ENCODE data around the gene HNRNPL.
"Not testable (repeated sequence)": the region's sequence is repeated elsewhere in the genome, so short reads cannot be mapped to it uniquely, and the experiment has no call there.

HNRNPL gene

DNA sequence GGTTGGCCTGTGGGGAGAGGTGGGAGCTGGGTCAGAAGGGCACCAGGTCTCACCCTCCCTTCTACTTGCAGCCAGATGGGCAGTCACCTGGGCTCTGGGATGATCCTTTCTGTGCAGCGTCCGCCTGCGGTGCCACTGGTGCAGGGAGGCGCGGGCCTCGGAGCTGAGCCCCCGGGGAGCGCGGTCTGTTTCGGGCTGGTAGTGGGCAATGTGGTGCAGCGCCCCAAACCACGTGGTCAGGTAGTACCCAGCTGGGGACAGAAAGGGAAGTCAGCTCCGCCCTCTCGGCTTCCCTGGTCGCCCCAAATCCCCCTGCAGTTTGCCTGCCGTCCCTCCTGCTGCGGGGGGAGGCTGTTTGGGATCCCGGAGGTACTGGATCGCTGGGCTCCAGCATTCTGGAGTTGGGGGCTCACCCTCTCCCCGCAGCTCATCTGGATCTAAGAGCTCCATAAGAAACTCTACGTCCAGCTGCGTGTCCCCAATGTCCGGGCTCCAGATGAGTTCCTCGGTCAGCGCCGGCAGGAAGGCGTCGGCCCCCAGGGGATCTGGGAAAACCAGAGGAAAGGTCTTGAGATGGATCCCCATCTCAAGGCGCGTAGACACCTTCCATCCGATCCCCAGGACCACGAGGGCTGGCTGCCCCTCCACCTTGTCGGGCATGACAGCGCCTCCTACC is 19.5 kb upstream of the HNRNPL start:
- DNase-seq: peak; percentile 64

DNA sequence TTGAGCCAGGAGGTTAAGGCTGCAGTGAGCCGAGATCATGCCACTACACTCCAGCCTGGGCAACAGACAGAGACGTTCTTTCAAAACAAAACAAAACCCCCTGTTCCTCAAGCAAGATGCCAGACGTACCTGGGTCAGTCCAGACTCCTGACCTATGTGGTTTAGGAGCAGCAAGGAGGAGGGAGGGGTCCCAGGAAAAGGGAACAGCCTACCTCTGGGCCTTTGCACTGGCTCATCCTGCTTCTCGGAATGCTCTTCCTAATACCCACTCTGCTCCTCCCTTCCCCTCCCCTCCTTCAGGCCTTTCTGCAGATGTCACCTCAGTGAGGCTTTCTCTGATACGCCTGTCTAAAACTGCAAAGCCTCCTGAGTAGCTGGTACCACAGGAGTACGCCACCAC is 18.8 kb upstream of the HNRNPL start:
- no peak for DNase-seq

DNA sequence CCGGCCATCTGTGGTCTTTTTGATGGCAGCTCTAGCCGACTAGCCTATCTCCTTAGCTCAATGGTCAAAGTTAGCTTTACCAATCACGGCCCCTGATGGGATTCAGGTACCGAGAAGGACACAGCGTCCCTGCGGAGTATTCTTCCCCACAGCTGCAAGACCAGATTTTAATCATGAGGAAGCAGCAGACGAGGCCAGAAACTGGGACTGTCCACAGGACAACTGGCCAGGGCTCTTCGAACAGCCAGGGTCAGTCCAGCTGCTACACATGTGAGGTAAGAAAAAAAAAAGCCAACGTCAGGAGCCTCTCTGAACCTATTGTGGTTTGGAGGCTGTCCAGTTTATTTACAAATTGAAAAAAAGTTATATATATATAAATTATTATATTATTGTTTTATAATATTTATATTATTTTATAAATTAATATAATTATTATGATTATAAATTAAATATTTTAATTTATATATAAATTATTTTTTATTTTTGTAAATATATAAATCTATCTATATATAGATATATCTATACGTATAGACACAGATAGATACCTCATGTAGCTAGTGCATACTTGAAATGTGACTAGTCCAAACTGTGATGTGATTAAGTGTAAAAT is 17.5 kb upstream of the HNRNPL start:
- no peak for DNase-seq

DNA sequence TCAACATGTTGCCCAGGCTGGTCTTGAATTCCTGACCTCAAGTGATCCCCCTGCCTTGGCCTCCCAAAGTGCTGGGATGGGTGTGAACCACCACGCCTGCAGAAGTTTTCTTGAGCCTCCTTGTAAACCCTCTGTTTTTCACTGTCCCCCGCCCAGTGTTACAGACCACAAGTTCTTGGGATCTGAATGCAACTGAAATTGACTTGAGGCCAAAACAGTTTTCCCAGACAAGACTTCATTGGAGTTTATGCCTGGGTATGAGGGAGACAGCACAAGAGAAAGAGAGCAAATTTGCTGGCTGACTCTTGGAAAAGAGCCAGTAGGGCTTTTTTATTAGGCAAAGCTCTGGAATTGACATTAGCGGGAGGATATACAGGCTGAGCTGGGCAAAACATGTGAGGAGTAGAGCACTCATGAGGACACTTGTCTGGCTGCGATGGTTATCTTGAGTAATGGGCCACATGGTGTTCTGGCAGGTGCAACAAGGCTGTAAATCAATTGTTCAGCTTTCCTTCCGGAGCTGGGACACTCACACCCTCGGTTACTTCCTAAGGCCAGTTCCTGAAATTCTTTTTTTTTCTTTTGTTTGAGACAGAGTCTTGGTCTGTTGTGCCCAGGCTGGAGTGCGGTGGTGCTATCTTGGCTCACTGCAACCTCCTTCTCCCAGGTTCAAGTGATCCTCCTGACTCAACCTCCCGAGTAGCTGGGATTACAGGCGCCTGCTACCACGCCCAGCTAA is 12.7 kb upstream of the HNRNPL start:
- no peak for DNase-seq

DNA sequence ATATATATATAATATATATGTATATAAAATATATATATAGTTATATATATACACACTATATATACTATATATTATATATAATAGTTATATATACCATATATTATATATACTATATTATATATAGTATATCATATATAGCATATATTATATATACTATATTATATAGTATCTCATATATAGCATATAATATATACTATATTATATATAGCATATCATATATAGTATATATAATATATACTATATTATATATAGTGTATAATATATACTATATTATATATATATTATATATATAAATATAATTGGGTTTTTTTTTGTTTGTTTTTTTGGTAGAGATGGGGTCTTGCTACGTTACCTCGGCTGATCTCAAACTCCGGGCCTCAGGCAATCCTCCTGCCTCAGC is 11.6 kb upstream of the HNRNPL start:
- no peak for DNase-seq

DNA sequence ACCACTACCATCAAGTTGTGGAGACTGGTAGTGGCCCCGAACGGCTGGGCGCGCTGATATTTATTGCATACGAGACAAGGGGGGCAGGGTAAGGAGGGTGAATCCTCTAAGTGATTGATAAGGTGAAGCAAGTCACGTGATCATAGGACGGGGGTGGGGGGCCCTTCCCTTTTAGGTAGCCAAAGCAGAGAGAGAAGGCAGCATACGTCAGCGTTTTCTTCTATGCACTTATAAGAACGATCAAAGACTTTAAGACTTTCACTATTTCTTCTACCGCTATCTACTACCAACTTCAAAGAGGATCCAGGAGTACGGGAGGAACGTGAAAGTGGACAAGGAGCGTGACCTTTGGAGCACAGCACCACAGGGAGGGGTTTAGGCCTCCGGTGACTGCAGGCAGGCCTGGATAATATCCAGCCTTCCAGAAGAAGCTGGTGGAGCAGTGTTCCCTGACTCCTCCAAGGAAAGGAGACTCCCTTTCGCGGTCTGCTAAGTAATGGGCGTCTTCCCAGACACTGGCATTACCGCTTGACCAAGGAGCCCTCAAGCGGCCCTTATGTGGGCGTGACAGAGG is 9.9 kb upstream of the HNRNPL start:
- DNase-seq: not testable (repeated sequence)

DNA sequence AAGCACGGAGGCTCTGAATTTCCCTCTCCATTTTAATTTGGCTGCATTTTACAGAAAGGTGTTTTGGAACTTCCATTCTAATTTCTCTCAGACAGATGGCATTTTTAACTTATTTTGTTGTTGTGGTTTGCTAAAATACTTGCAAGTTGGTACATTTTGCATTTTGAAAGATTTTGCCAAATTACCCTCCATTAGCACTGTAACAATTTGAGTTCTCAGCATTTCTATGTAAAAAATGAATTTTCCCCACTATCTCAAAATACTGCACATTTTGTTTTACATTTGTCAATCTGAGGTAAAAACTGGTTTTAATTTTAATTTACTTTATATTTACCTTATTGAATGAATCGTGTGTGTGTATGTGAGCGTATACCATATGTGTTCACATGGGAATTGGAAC is 7.0 kb upstream of the HNRNPL start:
- DNase-seq: no peak

DNA sequence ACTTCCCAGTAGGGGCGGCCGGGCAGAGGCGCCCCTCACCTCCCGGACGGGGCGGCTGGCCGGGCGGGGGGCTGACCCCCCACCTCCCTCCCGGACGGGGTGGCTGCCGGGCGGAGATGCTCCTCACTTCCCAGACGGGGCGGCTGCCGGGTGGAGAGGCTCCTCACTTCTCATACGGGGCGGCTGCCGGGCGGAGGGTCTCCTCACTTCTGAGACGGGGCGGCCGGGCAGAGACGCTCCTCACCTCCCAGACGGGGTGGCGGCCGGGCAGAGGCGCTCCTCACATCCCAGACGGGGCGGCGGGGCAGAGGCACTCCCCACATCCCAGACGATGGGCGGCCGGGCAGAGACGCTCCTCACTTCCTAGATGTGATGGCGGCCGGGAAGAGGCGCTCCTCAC is 6.0 kb upstream of the HNRNPL start:
- DNase-seq: not testable (repeated sequence)

DNA sequence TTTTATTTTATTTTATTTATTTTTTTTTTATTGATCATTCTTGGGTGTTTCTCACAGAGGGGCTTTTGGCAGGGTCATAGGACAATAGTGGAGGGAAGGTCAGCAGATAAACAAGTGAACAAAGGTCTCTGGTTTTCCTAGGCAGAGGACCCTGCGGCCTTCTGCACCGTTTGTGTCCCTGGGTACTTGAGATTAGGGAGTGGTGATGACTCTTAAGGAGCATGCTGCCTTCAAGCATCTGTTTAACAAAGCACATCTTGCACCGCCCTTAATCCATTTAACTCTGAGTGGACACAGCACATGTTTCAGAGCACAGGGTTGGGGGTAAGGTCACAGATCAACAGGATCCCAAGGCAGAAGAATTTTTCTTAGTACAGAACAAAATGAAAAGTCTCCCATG is 5.2 kb upstream of the HNRNPL start:
- DNase-seq: not testable (repeated sequence)

DNA sequence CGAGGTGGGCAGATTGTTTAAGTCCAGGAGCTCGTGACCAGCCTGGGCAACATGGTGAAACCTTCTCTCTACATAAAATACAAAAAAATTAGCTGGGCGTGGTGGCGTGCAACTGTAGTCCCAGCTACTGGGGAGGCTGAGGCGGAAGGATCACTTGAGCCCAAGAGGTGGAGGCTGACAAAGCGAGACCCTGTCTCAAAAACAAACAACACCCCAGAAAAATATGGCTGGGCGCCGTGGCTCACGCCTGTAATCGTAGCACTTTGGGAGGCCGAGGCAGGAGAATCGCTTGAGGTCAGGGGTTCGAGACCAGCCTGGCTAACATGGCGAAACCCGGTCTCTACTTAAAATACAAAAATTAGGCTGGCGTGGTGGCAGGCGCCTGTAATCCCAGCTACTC is 3.4 kb upstream of the HNRNPL start:
- no peak for DNase-seq

DNA sequence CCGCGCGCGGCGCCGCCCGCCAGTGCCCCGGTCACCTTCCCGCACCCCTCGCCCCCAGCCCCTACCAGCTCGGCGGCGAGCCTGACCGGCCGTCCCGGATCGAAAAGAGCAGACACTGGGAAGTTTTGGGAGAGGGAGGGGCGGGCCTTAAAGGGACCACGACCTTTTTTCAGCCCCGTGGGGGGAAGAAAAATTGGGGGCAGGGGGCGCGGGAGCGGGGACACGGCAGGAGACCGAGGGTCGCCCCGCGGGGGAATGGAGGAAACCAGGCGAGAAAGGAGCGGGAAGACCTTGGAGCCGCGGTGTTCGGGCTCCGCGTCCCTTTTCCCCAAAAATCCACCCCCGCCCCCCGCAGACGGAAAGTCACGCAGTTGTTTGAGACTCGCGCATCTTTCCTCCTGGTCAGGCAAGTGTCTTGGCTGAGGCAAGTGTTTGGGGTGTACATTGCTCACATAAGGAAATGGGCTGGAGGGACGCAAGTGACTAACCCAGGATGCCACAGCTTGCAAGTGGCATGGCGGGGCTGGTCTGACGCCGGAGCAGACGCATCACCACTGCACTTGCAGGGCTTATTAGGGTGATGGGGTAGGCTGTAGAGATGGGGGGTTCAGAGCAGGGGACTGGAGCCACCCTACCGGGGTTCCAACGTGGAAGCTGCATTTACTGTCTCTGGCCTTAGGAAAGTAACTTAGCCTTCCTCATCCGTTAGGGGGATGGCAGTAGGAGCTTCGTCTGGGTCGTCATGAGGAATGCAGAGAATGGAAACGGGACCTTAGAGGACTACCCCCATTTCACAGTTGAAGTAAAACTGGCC is 2.7 kb upstream of the HNRNPL start:
- DNase-seq: peak; percentile 77

DNA sequence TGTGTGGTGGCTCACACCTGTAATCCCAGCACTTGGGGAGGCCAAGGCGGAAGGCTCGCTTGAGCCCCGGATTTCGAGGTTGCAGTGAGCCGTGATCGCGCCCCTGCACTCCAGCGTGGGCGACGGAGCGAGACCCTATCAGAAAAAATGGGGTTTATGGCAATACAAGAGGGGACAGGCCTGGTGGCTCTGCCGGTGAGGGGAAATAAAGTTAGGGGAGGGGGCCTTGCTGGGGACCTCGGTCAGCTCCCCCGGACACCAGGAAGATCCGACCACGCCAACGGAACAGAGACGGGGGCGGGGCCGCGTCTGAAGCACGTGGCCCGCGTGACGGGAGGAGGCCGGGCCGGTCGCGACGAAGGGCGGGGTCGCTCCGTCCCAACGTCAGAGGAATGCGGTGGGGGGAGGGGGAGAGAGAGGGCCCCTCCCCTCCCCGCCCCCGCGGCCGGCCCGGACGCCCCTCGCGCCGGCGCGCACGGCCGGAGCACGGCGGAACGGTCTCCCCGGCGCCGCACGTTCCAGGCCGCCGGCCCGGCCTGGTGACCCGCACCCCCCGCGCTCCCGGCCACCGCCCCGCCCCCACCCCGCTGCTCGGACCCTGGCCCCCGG is 1.9 kb upstream of the HNRNPL start:
- peak; percentile 96 for DNase-seq

DNA sequence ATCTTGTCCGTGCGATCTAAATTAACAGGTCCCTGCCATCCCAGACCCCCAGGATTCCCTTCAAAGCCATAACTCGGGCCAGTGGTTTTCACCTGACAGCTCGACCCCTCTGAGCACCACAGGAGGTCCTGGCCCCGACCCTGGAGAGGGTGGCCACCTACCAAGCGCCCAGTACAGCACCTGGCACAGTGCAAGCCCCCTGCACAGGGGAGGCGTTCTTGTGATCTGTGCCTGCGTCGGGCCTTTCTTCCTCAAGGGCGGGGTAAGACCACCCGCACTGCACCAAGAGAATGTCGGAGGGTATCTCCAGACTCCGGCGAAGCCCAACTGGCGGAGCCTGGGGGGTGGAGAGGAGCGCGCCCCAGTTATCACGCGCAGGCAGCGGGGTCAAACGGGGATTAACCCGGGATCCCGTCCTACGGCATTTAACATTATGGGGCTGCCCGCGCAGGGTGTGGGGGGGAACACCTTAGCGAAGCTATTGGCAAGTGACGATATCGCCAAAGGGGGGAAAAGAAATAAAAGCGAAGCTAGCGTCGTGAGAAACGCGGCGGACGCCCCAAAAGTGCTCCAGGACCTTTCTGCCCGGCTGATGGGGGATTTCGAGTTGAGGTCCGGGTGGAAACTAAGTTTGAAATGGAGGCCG is 1.3 kb upstream of the HNRNPL start:
- DNase-seq: no peak

DNA sequence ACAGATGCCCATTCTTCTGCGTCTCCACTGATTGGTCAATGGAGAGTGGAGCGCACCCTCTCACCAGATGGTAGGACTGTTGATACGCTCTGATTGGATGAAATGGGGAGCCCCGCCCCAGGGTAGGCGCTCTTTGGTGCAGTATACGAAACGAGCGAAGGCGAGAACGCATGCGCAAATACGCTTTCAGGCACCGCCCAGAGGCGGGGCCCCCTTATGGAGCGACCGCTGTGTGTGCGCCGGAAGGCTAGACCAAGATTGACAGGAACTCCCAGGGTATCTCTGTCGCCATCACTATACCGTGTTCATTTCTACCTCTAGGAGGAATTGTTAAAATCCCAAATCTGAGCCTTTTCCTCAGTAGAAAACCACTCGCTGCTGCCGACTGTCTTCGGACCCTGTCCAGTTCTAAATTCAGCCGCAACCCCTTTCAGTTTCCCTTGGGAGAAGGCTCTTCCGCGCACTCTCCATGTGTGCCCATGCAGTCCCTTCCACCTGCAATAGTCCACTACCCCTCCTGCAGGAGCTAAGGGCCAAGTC is 720 bp upstream of the HNRNPL start:
- no peak for DNase-seq

DNA sequence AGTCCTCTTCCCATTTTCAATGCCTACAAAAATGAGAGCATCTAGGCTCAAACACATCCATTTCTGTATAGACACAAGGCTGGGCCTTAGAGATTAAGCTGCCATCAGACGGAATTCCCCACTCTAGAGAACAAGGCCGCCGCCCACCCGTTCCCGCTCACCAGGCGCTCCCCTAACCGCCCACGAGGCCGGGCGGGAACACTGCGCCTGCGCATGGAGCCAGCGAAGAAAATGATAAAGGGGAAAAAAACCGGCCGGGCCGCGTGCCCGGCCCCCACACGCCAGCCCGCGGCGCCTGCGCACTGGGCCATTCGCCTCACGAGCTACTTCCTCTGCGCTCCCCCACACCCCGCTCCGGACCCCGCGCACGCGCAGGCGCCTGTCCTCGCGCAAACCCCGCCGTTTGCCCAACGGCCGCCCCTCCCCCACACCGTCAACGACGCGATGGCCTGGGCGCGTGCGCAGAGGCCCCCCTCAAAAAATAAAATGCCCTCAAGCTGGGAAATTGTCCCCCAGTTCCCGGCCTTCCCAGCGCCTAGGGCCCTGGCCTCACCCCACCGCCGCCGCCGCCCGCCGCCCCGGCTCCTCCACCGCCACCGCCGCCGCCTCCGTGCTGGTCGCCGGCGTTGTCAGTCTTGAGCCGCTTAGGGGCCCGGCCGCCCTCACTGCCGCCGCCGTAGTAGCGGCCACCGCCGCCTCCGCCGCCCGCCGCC is 483 bp downstream of the HNRNPL start:
- peak; percentile 99 for DNase-seq

DNA sequence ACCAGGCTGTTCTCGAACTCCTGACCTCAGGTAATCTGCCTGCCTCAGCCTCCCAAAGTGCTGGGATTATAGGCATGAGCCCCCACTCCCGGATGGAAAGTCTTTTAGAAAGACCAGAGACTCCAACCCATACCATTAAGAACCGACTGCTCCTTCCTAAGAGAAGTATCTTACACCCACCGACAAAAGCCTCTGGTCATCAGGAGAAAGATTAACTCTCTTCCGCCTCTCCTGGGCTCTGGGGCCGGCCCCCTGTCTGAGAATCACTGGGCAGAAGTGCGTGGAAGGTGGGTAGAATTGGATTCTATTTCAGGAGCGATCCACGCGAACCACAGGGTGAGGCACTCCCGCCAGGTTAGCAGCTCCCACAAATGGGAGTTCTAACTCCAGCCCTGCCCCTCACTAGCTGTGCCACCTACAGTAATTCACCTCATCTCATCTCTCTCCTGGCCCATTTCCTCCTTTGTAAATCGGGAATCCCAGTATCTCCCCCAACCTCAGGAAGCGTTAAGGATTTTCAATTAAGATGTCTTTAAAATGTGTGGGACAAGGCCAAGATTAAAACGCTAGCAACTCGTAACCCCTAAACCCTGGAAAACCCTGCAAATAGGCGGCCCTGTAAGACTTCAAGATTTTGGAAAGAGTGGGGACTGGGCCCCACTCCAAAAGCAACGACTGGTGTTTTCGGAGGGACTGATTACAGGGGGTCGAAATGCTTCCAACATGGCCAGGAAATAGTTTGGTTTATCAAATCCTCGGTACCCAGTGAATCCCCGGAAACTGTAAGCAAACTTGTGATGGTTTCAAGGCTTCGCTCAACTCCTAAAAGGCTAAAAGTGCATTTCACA is 1.3 kb downstream of the HNRNPL start:
- DNase-seq: no peak

DNA sequence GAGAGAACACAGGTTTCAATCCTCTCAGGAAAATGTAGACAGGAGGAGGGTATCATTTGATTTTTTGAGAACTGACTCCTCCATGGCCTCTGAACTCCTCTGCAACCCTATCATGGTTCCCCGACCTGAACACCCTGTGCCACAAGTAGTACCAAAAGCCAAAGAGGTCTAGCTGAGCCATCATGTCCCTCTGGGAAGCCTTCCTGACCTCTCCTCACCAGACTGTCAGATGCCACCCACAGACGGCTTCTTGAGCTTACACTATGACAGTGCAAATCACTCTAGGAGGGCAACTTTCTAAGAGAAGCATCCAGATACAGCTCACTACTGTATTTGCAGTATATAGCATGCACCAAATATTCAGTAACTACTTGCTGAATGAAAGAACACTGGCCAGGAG is 3.7 kb downstream of the HNRNPL start:
- DNase-seq: no peak

DNA sequence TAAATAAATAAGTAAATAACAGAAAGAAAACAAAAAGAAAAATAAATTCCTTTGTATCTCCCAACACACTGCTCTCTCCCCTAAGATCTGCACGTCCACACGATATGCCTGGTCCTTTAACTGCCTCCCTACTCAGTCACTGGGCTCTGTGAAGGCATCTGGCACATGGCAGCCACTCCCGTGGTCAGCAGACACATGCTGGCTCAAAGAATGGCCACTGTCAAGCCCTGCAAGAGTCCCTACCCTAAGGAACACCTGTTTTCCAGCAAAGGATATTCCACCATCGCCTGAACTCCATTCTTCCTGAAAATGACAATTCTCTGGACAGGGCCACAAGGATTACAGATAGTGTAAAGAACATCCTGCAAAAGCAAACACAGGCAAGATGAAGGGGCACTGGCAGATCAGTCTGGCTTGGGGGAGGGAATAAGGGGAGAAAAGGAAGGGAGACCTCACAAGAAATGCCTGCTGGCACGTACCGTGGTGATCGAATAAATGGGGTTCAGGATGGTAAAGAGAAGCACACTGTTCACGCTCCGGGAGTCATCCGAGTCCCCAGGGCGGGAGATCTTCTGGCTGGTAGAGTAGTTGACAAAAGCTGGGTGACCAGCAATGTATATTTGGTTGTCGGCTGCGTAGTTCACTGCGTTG is 4.3 kb downstream of the HNRNPL start:
- no peak for DNase-seq

DNA sequence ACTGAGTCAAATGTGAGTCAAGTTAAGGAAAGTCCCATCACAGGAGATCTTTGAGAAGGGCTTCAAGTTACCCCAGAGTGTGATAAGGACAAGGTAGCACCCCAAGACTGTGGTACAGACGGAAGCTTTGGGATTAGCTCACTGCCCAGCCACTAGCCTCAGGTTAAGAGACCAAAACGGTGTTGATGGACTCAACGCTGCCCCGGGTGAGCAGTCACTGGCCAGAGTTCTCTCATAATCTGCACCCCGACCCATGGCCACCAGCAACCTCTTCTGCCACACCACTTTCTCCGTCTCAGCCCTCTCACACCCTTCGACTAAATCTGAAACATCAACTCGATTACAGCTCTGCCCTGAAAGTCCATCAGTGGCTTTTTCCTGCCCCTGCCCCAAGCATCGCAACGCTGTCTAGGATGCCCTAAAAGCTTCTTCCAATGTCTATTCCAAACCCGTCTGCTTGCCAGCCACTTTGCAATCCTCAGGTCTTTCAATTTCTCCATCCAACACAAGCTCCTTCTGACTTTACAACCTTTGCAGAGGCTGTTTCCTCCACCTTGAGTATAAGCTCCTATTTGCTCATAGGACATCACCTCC is 5.6 kb downstream of the HNRNPL start:
- DNase-seq: no peak

All from activated CD4-positive, alpha-beta T cell treated with anti-CD3 and anti-CD28 coated beads, Interleukin-10, Interleukin-2, amounts not matched to agents 100 ng/mL and 50 ng/mL, durations not matched to agents 16 hours and 8 hours (primary cell).